Measurements from ENCODE around the gene RPS21. TPM values are rescaled to one million over a fixed set of nuclear protein-coding genes. Genes with fewer than 3 reads are reported as not detected.

Gene RPS21
- polyA plus RNA-seq, 4 donors, result 715 to 1,000 (median 769) TPM

- DNase-seq (ENCODE audit: low read depth in 4 of 4, low spot score in 3 of 4), result no peak
Observed at GRCh38 chr20:62376112-62377063, 10.5 kb upstream of the RPS21 start.

GRCh38 chr20:62377064-62377461 is 9.8 kb upstream of the RPS21 start:
- no peak for DNase-seq (ENCODE audit: low read depth in 4 of 4, low spot score in 3 of 4)

- no peak for DNase-seq (ENCODE audit: low read depth in 4 of 4, low spot score in 3 of 4)
Observed at GRCh38 chr20:62377615-62378178, 9.2 kb upstream of the RPS21 start.

GRCh38 chr20:62378215-62378614 is 8.7 kb upstream of the RPS21 start:
- DNase-seq (ENCODE audit: low read depth in 4 of 4, low spot score in 3 of 4), result no peak

- DNase-seq (ENCODE audit: low read depth in 4 of 4, low spot score in 3 of 4), result no peak
Observed at GRCh38 chr20:62381202-62381797, 5.6 kb upstream of the RPS21 start.

GRCh38 chr20:62381842-62382241 is 5.1 kb upstream of the RPS21 start:
- DNase-seq (ENCODE audit: low read depth in 4 of 4, low spot score in 3 of 4), result no peak

- DNase-seq (ENCODE audit: low read depth in 4 of 4, low spot score in 3 of 4), result no peak
Observed at GRCh38 chr20:62382306-62383198, 4.4 kb upstream of the RPS21 start.

- no peak for DNase-seq (ENCODE audit: low read depth in 4 of 4, low spot score in 3 of 4)
Observed at GRCh38 chr20:62387219-62387913, 463 bp downstream of the RPS21 start.

GRCh38 chr20:62387933-62388635 is 1.2 kb downstream of the RPS21 start:
- DNase-seq (ENCODE audit: low read depth in 4 of 4, low spot score in 3 of 4), result no peak

GRCh38 chr20:62388839-62389600 is 2.1 kb downstream of the RPS21 start:
- no peak for DNase-seq (ENCODE audit: low read depth in 4 of 4, low spot score in 3 of 4)

- DNase-seq (ENCODE audit: low read depth in 4 of 4, low spot score in 3 of 4), result no peak
Observed at GRCh38 chr20:62389601-62390087, 2.7 kb downstream of the RPS21 start.

GRCh38 chr20:62390317-62391164 is 3.6 kb downstream of the RPS21 start:
- DNase-seq (ENCODE audit: low read depth in 4 of 4, low spot score in 3 of 4), result no peak

- no peak for DNase-seq (ENCODE audit: low read depth in 4 of 4, low spot score in 3 of 4)
Observed at GRCh38 chr20:62391165-62392076, 4.5 kb downstream of the RPS21 start.

- no peak for DNase-seq (ENCODE audit: low read depth in 4 of 4, low spot score in 3 of 4)
Observed at GRCh38 chr20:62392077-62392418, 5.1 kb downstream of the RPS21 start.

GRCh38 chr20:62392621-62393334 is 5.9 kb downstream of the RPS21 start:
- DNase-seq (ENCODE audit: low read depth in 4 of 4, low spot score in 3 of 4), result no peak

GRCh38 chr20:62393335-62393665 is 6.4 kb downstream of the RPS21 start:
- no peak for DNase-seq (ENCODE audit: low read depth in 4 of 4, low spot score in 3 of 4)

All from left renal pelvis (tissue), 4 donors.